DMS114 treated with DMSO at 0.1 percent for 48 hours (cell line): ENCODE results near the gene GAGE10.
"Not testable (repeated sequence)": the region's sequence is repeated elsewhere in the genome, so short reads cannot be mapped to it uniquely, and the experiment has no call there.

Experiments
- DNase-seq: peaks from one replicate; lab custom pipeline; 2025; ENCODE audit not compliant: unreplicated experiment; lab: John Stamatoyannopoulos, UW

Gene GAGE10

GRCh38 chrX:49322266-49322665 lies 18.8 kb downstream of the GAGE10 start:
- DNase-seq, result not testable (repeated sequence)

- DNase-seq, result not testable (repeated sequence)
Observed at GRCh38 chrX:49323735-49324134, 20.3 kb downstream of the GAGE10 start.

GRCh38 chrX:49330421-49330820 lies 27.0 kb downstream of the GAGE10 start:
- not testable (repeated sequence) for DNase-seq

GRCh38 chrX:49331282-49331681 lies 27.8 kb downstream of the GAGE10 start, which contains the start of gene GAGE13:
Gene GAGE13 (plus strand): TSS chrX:49331582. CDS start chrX:49332738, 1,156 bp downstream.
- not testable (repeated sequence) for DNase-seq

- not testable (repeated sequence) for DNase-seq
Observed at GRCh38 chrX:49331841-49332240, 28.4 kb downstream of the GAGE10 start.

- DNase-seq, result not testable (repeated sequence)
Observed at GRCh38 chrX:49341449-49341848, 38.0 kb downstream of the GAGE10 start.

GRCh38 chrX:49344496-49345175 lies 41.2 kb downstream of the GAGE10 start:
- DNase-seq, result not testable (repeated sequence)

GRCh38 chrX:49345402-49345801 lies 42.0 kb downstream of the GAGE10 start:
- DNase-seq, result not testable (repeated sequence)

- not testable (repeated sequence) for DNase-seq
Observed at GRCh38 chrX:49346150-49346549, 42.7 kb downstream of the GAGE10 start.
